HepG2 (cell line): ENCODE data around the gene SH3YL1. TPM values are rescaled to one million over a fixed set of nuclear protein-coding genes. Genes with fewer than 3 reads are reported as not detected.

ENCODE experiments used
- AHDC1 ChIP-seq: sonication (generic); formaldehyde crosslinking; IDR thresholded peaks from 2 replicates; pipeline ENCODE4 v1.5.1; 2020; ENCODE audit warnings: mild to moderate bottlenecking, missing genetic modification reagents, borderline replicate concordance
- MED8 ChIP-seq: sonication (generic); formaldehyde crosslinking; IDR thresholded peaks from 2 replicates; pipeline ENCODE4 v1.8.1; 2023; ENCODE audit warnings: mild to moderate bottlenecking, missing genetic modification reagents; ENCODE audit not compliant: insufficient replicate concordance
- MIER2 ChIP-seq: IDR thresholded peaks from 2 replicates; pipeline ENCODE4 v1.6.1; 2016; ENCODE audit warnings: missing biosample characterization, missing genetic modification reagents
- MLLT10 ChIP-seq: sonication (generic); formaldehyde crosslinking; IDR thresholded peaks from 2 replicates; pipeline ENCODE4 v1.4.0; 2020; ENCODE audit warnings: missing genetic modification reagents
- SAP130 ChIP-seq: IDR thresholded peaks from 2 replicates; pipeline ENCODE4 v1.6.1; 2016; ENCODE audit warnings: low read depth
- THYN1 ChIP-seq: sonication (generic); formaldehyde crosslinking; IDR thresholded peaks from 2 replicates; pipeline ENCODE4 v1.8.1; 2023; ENCODE audit warnings: low read depth, mild to moderate bottlenecking, moderate library complexity, missing genetic modification reagents, borderline replicate concordance
- ZMYM3 ChIP-seq: sonication (generic); formaldehyde crosslinking; IDR thresholded peaks from 2 replicates; pipeline ENCODE4 v1.5.1; 2020; ENCODE audit warnings: mild to moderate bottlenecking, missing genetic modification reagents
- ZNF644 ChIP-seq: IDR thresholded peaks from 2 replicates; pipeline ENCODE4 v1.6.1; 2016; ENCODE audit warnings: low read depth
- polyA plus RNA-seq, 8 experiments: library from polyadenylated mRNA; depleted of rRNA in 3 of 8; stranded (reverse) in 7 of 8; unstranded in 1 of 8; fragments of >200 nt; fragmentation: Illumina TruSeq in 4 of 8; extraction: Trizol in 4 of 8; gene quantifications; 2 replicates each; pipeline versions ENCODE4 v1.2.1 to v1.2.3, GENCODE V29; 2011 to 2016; ENCODE audit warnings: low read depth in 4 of 8, missing spikeins in 1 of 8, mixed read lengths in 1 of 8; ENCODE audit not compliant: insufficient read depth in 1 of 8
- total RNA-seq, 5 experiments: library from RNA; depleted of rRNA; stranded (reverse); fragments of >200 nt; fragmentation: Illumina TruSeq; extraction: Trizol; gene quantifications; 2 replicates each; pipeline ENCODE4 v1.2.3, GENCODE V29; 2016; ENCODE audit warnings: low read depth in 1 of 5
- TF ChIP-seq, protein P1 (sequence below): sonication (generic); formaldehyde crosslinking; IDR thresholded peaks from 2 replicates; pipeline ENCODE4 v1.4.0; 2020; ENCODE audit warnings: missing genetic modification reagents, borderline replicate concordance
- TF ChIP-seq, protein P2 (sequence below), 2 experiments: sonication (generic) in 1 of 2; formaldehyde crosslinking in 1 of 2; IDR thresholded peaks; 2 replicates each; pipeline versions ENCODE4 v1.6.1 to v1.9.0; 2014 to 2022; ENCODE audit warnings: antibody characterized with exemption in 1 of 2, borderline replicate concordance in 1 of 2, inconsistent platforms in 1 of 2, low read depth in 1 of 2, missing genetic modification reagents in 1 of 2

SH3YL1 gene
- total and polyA plus RNA-seq, 2 of the 13 experiments (the other 11 are each of a cell fraction or from before 2014, with no cell fraction given) = 13.0 to 48.2 TPM

DNA sequence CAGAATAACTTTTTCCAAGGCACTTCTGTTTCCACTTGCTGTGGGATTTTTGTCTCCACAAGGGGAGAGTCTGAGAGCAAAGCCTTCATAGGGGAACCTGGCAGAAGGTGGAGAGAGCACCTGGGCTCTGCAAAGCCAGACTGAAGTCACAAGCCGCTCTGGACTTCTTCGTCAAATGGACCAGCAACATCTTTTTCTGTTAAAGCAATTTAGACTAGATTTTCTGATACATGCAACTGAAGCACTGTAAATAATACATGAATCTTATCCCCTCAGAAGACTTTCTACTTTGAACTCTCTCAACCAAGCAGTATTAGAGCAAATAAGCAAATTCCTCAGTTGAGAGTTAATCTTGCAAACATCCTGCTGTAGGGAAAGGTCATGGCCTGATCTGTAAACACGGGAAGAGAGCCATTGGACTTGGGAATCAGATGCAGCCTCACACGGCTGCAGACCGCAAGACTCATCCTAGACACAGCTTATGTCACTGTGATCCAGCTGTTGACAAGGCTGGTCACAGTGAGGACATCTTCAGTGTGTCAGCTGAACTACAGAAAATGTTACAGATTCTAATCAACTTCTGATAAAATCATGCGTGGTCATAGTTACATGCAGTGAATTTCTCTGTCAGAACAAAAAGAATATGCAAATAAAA is 3.2 kb downstream of the SH3YL1 start (continued):
- TF ChIP-seq SAP130 (CRISPR knock-in tag) = peak; percentile 100
- TF ChIP-seq THYN1 = no peak
- peak; percentile 98 for TF ChIP-seq MED8 (CRISPR knock-in tag)
- TF ChIP-seq MLLT10 (CRISPR knock-in tag) = no peak
- TF ChIP-seq, protein P1, sequence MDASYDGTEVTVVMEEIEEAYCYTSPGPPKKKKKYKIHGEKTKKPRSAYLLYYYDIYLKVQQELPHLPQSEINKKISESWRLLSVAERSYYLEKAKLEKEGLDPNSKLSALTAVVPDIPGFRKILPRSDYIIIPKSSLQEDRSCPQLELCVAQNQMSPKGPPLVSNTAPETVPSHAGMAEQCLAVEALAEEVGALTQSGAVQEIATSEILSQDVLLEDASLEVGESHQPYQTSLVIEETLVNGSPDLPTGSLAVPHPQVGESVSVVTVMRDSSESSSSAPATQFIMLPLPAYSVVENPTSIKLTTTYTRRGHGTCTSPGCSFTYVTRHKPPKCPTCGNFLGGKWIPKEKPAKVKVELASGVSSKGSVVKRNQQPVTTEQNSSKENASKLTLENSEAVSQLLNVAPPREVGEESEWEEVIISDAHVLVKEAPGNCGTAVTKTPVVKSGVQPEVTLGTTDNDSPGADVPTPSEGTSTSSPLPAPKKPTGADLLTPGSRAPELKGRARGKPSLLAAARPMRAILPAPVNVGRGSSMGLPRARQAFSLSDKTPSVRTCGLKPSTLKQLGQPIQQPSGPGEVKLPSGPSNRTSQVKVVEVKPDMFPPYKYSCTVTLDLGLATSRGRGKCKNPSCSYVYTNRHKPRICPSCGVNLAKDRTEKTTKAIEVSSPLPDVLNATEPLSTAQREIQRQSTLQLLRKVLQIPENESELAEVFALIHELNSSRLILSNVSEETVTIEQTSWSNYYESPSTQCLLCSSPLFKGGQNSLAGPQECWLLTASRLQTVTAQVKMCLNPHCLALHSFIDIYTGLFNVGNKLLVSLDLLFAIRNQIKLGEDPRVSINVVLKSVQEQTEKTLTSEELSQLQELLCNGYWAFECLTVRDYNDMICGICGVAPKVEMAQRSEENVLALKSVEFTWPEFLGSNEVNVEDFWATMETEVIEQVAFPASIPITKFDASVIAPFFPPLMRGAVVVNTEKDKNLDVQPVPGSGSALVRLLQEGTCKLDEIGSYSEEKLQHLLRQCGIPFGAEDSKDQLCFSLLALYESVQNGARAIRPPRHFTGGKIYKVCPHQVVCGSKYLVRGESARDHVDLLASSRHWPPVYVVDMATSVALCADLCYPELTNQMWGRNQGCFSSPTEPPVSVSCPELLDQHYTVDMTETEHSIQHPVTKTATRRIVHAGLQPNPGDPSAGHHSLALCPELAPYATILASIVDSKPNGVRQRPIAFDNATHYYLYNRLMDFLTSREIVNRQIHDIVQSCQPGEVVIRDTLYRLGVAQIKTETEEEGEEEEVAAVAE (CRISPR knock-in tag) = peak; percentile 94
- TF ChIP-seq ZMYM3 = peak; percentile 81; the same call in 1 of the 2 replicates
- peak; percentile 93 for TF ChIP-seq ZNF644 (CRISPR knock-in tag)
- TF ChIP-seq MIER2 (CRISPR knock-in tag) = peak; percentile 92
- TF ChIP-seq, protein P2, sequence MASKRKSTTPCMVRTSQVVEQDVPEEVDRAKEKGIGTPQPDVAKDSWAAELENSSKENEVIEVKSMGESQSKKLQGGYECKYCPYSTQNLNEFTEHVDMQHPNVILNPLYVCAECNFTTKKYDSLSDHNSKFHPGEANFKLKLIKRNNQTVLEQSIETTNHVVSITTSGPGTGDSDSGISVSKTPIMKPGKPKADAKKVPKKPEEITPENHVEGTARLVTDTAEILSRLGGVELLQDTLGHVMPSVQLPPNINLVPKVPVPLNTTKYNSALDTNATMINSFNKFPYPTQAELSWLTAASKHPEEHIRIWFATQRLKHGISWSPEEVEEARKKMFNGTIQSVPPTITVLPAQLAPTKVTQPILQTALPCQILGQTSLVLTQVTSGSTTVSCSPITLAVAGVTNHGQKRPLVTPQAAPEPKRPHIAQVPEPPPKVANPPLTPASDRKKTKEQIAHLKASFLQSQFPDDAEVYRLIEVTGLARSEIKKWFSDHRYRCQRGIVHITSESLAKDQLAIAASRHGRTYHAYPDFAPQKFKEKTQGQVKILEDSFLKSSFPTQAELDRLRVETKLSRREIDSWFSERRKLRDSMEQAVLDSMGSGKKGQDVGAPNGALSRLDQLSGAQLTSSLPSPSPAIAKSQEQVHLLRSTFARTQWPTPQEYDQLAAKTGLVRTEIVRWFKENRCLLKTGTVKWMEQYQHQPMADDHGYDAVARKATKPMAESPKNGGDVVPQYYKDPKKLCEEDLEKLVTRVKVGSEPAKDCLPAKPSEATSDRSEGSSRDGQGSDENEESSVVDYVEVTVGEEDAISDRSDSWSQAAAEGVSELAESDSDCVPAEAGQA (IDR thresholded peaks at IDR 0.05; ENCODE audit: low read depth) = peak; percentile 83; the same call in 1 of the 2 replicates
- TF ChIP-seq, protein P2 (CRISPR knock-in tag; IDR thresholded peaks at IDR 0.05; ENCODE audit: borderline replicate concordance) = no peak; the same call in 1 of the 2 replicates
- peak; percentile 100 for TF ChIP-seq AHDC1 (CRISPR knock-in tag)
